HepG2 (cell line): ENCODE data around the gene XPNPEP1. TPM values are rescaled to one million over a fixed set of nuclear protein-coding genes. Genes with fewer than 3 reads are reported as not detected.

ENCODE experiments used
- ATAC-seq: fragments of 200-7000 bp; cut with Tn5 transposase; 3 replicates; pipeline ENCODE4 v1.9.1; 2020; ENCODE audit warnings: mild to moderate bottlenecking, moderate library complexity
- BruUV-seq: library from RNA; stranded (reverse); fragments of 400-500 nt; replicated peaks from 2 replicates; lab custom pipeline; 2021; lab: Mats Ljungman, UMichigan
- CTCF ChIA-PET: fragments of 300-600 bp; formaldehyde crosslinking; extraction: SDS; loops from one replicate; lab custom pipeline; 2021; ENCODE audit warnings: low total read pairs, inconsistent platforms, low intra/inter-chr PET ratio; lab: Yijun Ruan, JAX
- POLR2A ChIA-PET: fragments of 350-600 bp; sonication (Branson Sonifier 250); formaldehyde crosslinking; loops from one replicate; lab custom pipeline; 2020; ENCODE audit warnings: antibody characterized with exemption, inconsistent platforms; lab: Yijun Ruan, JAX
- DNase-seq: peaks from one replicate; pipeline ENCODE4 v3.0.0-alpha.2; 2015; ENCODE audit warnings: low spot score
- FAIRE-seq: peaks from 3 replicates; lab custom pipeline; 2011; peaks lifted over from hg19 to GRCh38; lab: Jason Lieb, UNC
- H2AFZ ChIP-seq: one replicate; pipeline ENCODE4 v1.6.1; 2011; ENCODE audit warnings: low read length, inconsistent platforms
- H3K27ac ChIP-seq: fragments of 300-600 bp; 3 replicates; pipeline ENCODE4 v1.8.0; 2011; ENCODE audit warnings: mixed run types, mild to moderate bottlenecking, mixed read lengths, low read length, inconsistent platforms; ENCODE audit not compliant: insufficient read depth; ENCODE audit errors: extremely low read length
- H3K27me3 ChIP-seq, 2 experiments: fragments of 200-600 bp in 1 of 2; 2 replicates in 1 of 2; 3 replicates in 1 of 2; pipeline versions ENCODE4 v1.6.0 to v1.8.0; 2011; ENCODE audit warnings: low read length in 2 of 2, mild to moderate bottlenecking in 2 of 2, moderate library complexity in 2 of 2, inconsistent platforms in 1 of 2; ENCODE audit not compliant: insufficient read depth in 2 of 2, control insufficient read depth in 1 of 2
- H3K36me3 ChIP-seq, 2 experiments: fragments of 200-600 bp in 1 of 2; replicated peaks in 1 of 2; 2 replicates in 1 of 2; 3 replicates in 1 of 2; pipeline versions ENCODE4 v1.5.1 to v1.8.0; 2011; ENCODE audit warnings: low read length in 2 of 2, inconsistent platforms in 1 of 2; ENCODE audit not compliant: insufficient read depth in 2 of 2, control insufficient read depth in 1 of 2
- H3K4me1 ChIP-seq: 2 replicates; pipeline ENCODE4 v1.5.1; 2012; ENCODE audit warnings: low read length, inconsistent platforms; ENCODE audit not compliant: insufficient read depth
- H3K4me2 ChIP-seq: 2 replicates; pipeline ENCODE4 v1.6.0; 2011; ENCODE audit warnings: low read depth, low read length, inconsistent platforms
- H3K4me3 ChIP-seq, 3 experiments: fragments of 200-600 bp in 1 of 3; sonication (generic), shearing (Covaris generic) in 1 of 3; replicated peaks in 1 of 3; 2 replicates each; pipeline ENCODE4 v1.5.1; 2011 to 2016; ENCODE audit warnings: low read length in 3 of 3, inconsistent platforms in 2 of 3, low read depth in 2 of 3, mild to moderate bottlenecking in 2 of 3, control low read depth in 1 of 3, mixed read lengths in 1 of 3; ENCODE audit not compliant: insufficient read depth in 1 of 3
- H3K79me2 ChIP-seq: one replicate; pipeline ENCODE4 v1.6.1; 2011; ENCODE audit warnings: low read length, inconsistent platforms; ENCODE audit not compliant: insufficient read depth
- H3K9ac ChIP-seq: 2 replicates; pipeline ENCODE4 v1.6.0; 2011; ENCODE audit warnings: mild to moderate bottlenecking, low read depth, low read length, inconsistent platforms; ENCODE audit not compliant: insufficient read depth
- H3K9me3 ChIP-seq: 2 replicates; pipeline ENCODE4 v1.5.1; 2012; ENCODE audit warnings: mild to moderate bottlenecking, low read length
- H4K20me1 ChIP-seq: 2 replicates; pipeline ENCODE4 v1.6.0; 2011; ENCODE audit warnings: inconsistent platforms, mild to moderate bottlenecking, low read length, moderate library complexity; ENCODE audit not compliant: insufficient read depth
- DDIT3 ChIP-seq: sonication (generic); formaldehyde crosslinking; IDR thresholded peaks from 2 replicates; pipeline ENCODE4 v1.4.0; 2020; ENCODE audit warnings: mild to moderate bottlenecking, missing genetic modification reagents
- KAT2B ChIP-seq: fragments of 150-350 bp; IDR thresholded peaks from 2 replicates; pipeline ENCODE4 v1.6.1; 2014; ENCODE audit warnings: low read depth, low read length, borderline replicate concordance
- RORA ChIP-seq: sonication (generic); formaldehyde crosslinking; IDR thresholded peaks from 2 replicates; pipeline ENCODE4 v1.5.0; 2020; ENCODE audit warnings: mild to moderate bottlenecking, missing genetic modification reagents, moderate library complexity
- ZBTB49 ChIP-seq: sonication (generic); formaldehyde crosslinking; IDR thresholded peaks from 2 replicates; pipeline ENCODE4 v1.4.0; 2020; ENCODE audit warnings: missing genetic modification reagents, borderline replicate concordance
- WGBS: methylation state at CpG from one replicate; pipeline ENCODE4 v1.1.6; 2017; ENCODE audit warnings: low lambda C conversion rate; 5-methylcytosine and 5-hydroxymethylcytosine counted together
- in situ Hi-C: cut with HindIII; loops from 2 replicates; pipeline ENCODE4 v1.10.0; 2017; ENCODE audit warnings: low pct_unique_long_range_greater_than_20kb; ENCODE audit not compliant: extremely low pct_ligation_motif_present
- intact Hi-C: fragments of 100-400 bp; cut with micrococcal nuclease; formaldehyde crosslinking; loops from one replicate; pipeline ENCODE4 v1.10.0; 2022; ENCODE audit not compliant: unreplicated experiment
- polyA plus RNA-seq, 8 experiments: library from polyadenylated mRNA; depleted of rRNA in 3 of 8; stranded (reverse) in 7 of 8; unstranded in 1 of 8; fragments of >200 nt; fragmentation: Illumina TruSeq in 4 of 8; extraction: Trizol in 4 of 8; gene quantifications; 2 replicates each; pipeline versions ENCODE4 v1.2.1 to v1.2.3, GENCODE V29; 2011 to 2016; ENCODE audit warnings: low read depth in 4 of 8, missing spikeins in 1 of 8, mixed read lengths in 1 of 8; ENCODE audit not compliant: insufficient read depth in 1 of 8
- total RNA-seq, 5 experiments: library from RNA; depleted of rRNA; stranded (reverse); fragments of >200 nt; fragmentation: Illumina TruSeq; extraction: Trizol; gene quantifications; 2 replicates each; pipeline ENCODE4 v1.2.3, GENCODE V29; 2016; ENCODE audit warnings: low read depth in 1 of 5

XPNPEP1 gene
- total and polyA plus RNA-seq, 2 of the 13 experiments (the other 11 are each of a cell fraction or from before 2014, with no cell fraction given), result 30.3 to 55.5 TPM

- no peak for TF ChIP-seq ZBTB49
These were observed 33.4 kb downstream of the XPNPEP1 start (continued) for GRCh38 chr10:109889867-109890266.

- H3K4me2 ChIP-seq, result no peak overlapping the region
- H4K20me1 ChIP-seq, result no peaks in the 10 kb centered on the region
- intact Hi-C loops, result no loop called here
- FAIRE-seq, result no peak
- TF ChIP-seq KAT2B (no peak), RORA (CRISPR knock-in tag) (no peak), DDIT3 (no peak)
- TF ChIP-seq, all 625 proteins: peak for 0
- no peak overlapping the region for H3K4me3 ChIP-seq
- no peaks in the 10 kb centered on the region for H3K79me2 ChIP-seq
- in situ Hi-C loops, result loop anchor here (10.0 to 25.0 kb wide), 2 partner anchors 125 to 247 kb away; partner anchors contain the start of gene ADD3
- H3K4me1 ChIP-seq, result peaks cover 7% of the 10 kb centered on the region; the same call in 1 of the 2 replicates
- 88% methylated on average over 7 of the region's 9 CpGs for WGBS
- H3K9me3 ChIP-seq, result no peaks in the 10 kb centered on the region
- no peak overlapping the region for H3K27ac ChIP-seq
- ChIA-PET CTCF (no interaction called here), POLR2A (no interaction called here)
- DNase-seq (no peak), ATAC-seq (no peak)
- no peaks in the 10 kb centered on the region for H3K27me3 ChIP-seq
- no TSS peak for BruUV-seq
- peaks cover 18 to 31% of the 10 kb centered on the region in 2 experiments for H3K36me3 ChIP-seq
- H2AFZ ChIP-seq, result no peak overlapping the region
- H3K9ac ChIP-seq, result no peak overlapping the region
These were observed 35.5 kb downstream of the XPNPEP1 start for GRCh38 chr10:109887776-109888175.
